Measurements from ENCODE around the gene LOX. TPM values are rescaled to one million over a fixed set of nuclear protein-coding genes. Genes with fewer than 3 reads are reported as not detected.

The LOX gene
- total RNA-seq, 4 donors from 2014 or later = 3.5 to 15.7 (median 6.2) TPM

DNA sequence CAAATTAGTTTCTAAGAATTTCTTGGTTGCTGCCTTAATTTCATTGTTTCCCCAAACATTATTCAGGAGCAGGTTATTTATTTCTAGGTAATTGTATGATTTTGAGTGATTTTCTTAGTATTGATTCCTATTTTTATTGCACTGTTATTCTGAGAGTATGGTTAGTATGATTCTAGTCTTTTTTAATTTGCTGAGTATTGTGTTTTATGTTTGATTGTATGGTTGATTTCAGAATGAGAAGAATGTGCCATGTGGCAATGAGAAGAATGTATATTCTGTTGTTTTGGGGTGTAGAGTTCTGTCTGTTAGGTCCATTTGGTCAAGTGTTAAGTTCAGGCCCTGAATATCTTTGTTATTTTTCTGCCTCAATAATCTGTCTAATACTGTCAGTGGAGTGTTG lies 27.1 kb downstream of the LOX start:
- no peak for DNase-seq
- TF ChIP-seq CTCF (IDR thresholded peaks at IDR 0.05) = no peak
- TF ChIP-seq POLR2A (IDR thresholded peaks at IDR 0.05) = no peak
- H3K4me1 ChIP-seq = no peaks in the 10 kb centered on the region
- no peak overlapping the region for H3K4me3 ChIP-seq
- no peaks in the 10 kb centered on the region for H3K36me3 ChIP-seq
- H3K27me3 ChIP-seq = no peaks in the 10 kb centered on the region
- no peak overlapping the region for H3K27ac ChIP-seq
- no peaks in the 10 kb centered on the region for H3K9me3 ChIP-seq

GRCh38 chr5:122040636-122041302 lies 37.3 kb downstream of the LOX start:
- Histone ChIP-seq H3K36me3 (no peaks in the 10 kb centered on the region), H3K4me3 (no peak overlapping the region), H3K27me3 (no peaks in the 10 kb centered on the region), H3K27ac (no peak overlapping the region), H3K9me3 (no peaks in the 10 kb centered on the region), H3K4me1 (no peaks in the 10 kb centered on the region)
- no peak for TF ChIP-seq POLR2A (IDR thresholded peaks at IDR 0.05)
- no peak for TF ChIP-seq CTCF (IDR thresholded peaks at IDR 0.05)
- no peak for DNase-seq

DNA sequence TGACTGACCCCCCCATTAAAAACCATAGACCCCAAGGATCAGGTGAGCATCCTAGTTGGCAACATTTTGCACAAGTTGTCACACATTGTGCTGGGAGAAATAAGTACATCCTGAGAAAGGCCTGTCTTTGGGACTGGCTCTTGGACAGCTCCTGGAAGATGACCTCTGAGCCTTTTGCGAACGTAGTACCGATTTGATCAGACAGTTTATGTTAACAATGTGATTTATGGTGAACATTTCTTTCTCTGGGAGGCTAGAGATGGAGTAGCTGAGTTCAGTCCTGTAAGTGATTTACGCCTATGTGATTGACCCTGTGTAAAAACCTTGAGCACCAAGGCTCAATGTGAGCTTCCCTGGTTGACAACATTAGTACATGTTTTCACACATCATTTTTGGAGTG lies 41.7 kb downstream of the LOX start:
- no peaks in the 10 kb centered on the region for H3K4me1 ChIP-seq
- no peak for DNase-seq

DNA sequence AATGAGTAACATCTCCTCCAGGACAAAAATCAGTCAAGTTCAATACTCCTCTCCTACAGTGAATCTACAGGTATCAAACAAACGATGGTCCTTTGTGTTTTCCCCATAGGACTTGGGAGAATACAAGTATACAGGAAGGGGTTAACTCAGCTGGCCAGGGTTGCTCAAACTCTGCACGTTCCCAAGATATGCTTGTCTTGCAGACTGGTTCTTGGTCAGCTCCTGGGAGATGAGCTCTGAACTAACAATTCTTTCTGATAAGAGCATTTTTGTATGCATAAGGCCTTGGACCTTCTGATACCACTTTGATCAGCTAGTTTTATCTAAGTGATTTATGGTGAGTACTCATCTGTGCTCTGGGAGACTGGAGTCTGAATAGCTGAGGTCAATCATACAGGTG lies 42.1 kb downstream of the LOX start:
- no peak for TF ChIP-seq POLR2A (IDR thresholded peaks at IDR 0.05)
- TF ChIP-seq CTCF (IDR thresholded peaks at IDR 0.05) = no peak
- no peaks in the 10 kb centered on the region for H3K4me1 ChIP-seq
- H3K9me3 ChIP-seq = no peaks in the 10 kb centered on the region
- H3K27ac ChIP-seq = no peak overlapping the region
- no peaks in the 10 kb centered on the region for H3K27me3 ChIP-seq
- no peak overlapping the region for H3K4me3 ChIP-seq
- no peak for DNase-seq
- no peaks in the 10 kb centered on the region for H3K36me3 ChIP-seq

More for the DNA sequence above, 41.7 kb downstream of the LOX start:
- Histone ChIP-seq H3K9me3 (no peaks in the 10 kb centered on the region), H3K36me3 (no peaks in the 10 kb centered on the region), H3K27ac (no peak overlapping the region), H3K4me3 (no peak overlapping the region), H3K27me3 (no peaks in the 10 kb centered on the region)
- TF ChIP-seq CTCF (IDR thresholded peaks at IDR 0.05) (no peak), POLR2A (IDR thresholded peaks at IDR 0.05) (no peak)

DNA sequence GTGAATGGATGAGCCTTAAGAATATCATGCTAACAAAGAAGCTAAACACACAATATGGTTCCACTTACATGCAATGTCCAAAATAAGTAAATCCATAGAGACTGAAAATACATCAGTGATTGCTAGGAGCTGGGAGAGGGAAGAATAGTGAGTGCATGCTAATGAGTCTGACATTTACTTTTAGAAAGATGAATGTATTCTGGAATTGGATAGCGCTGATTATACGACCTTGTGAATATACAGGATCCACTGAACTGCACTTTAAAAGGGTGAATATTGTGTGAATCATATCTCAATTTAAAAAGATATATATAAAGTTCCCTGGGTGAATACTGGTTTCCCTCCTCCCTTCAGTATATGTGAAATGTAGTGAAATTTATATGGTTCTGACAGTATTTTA lies 46.2 kb downstream of the LOX start:
- no peak overlapping the region for H3K4me3 ChIP-seq
- no peak for DNase-seq
- H3K9me3 ChIP-seq = no peaks in the 10 kb centered on the region
- H3K27me3 ChIP-seq = no peaks in the 10 kb centered on the region
- TF ChIP-seq POLR2A (IDR thresholded peaks at IDR 0.05) (no peak), CTCF (IDR thresholded peaks at IDR 0.05) (no peak)
- H3K27ac ChIP-seq = no peak overlapping the region
- no peaks in the 10 kb centered on the region for H3K4me1 ChIP-seq
- peaks cover 0 to 14% (median 0%) of the 10 kb centered on the region in 3 donors for H3K36me3 ChIP-seq

DNA sequence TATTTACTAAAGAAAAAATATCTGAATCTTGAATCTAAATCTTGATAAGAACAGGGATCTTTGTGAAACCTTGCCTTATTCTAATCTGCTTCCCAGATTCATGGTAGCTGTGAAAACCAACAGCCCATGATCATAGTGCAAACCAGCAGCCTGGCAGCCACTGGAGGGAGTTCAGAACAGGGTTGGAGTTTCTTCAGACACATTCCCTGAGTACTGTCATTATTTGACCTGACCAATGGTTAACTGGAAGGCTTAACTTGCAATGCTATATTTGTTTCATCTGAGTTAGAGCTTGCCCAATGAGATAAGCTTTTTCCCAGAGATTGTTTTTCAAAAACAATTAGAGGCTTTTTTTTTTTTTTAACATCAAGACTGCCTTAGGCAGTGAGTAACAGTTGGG lies 47.8 kb downstream of the LOX start:
- H3K4me3 ChIP-seq = no peak overlapping the region
- no peak for DNase-seq
- TF ChIP-seq POLR2A (IDR thresholded peaks at IDR 0.05) = no peak
- no peak for TF ChIP-seq CTCF (IDR thresholded peaks at IDR 0.05)
- H3K4me1 ChIP-seq = no peaks in the 10 kb centered on the region
- H3K27ac ChIP-seq = no peak overlapping the region
- no peaks in the 10 kb centered on the region for H3K27me3 ChIP-seq
- H3K36me3 ChIP-seq = peaks cover 0 to 14% (median 0%) of the 10 kb centered on the region in 3 donors
- no peaks in the 10 kb centered on the region for H3K9me3 ChIP-seq
